DOHH2 (cell line): Measurements from ENCODE around the gene SPINDOC.

Experiments used
- H3F3A ChIP-seq: fragments of 200-600 bp; sonication (generic), shearing (Covaris generic); 2 replicates; pipeline ENCODE4 v1.6.0; 2016; ENCODE audit warnings: antibody characterized with exemption, mild to moderate bottlenecking; ENCODE audit not compliant: control insufficient read depth, insufficient read depth
- H3K27ac ChIP-seq: fragments of 200-600 bp; sonication (generic); 2 replicates; pipeline ENCODE4 v1.5.1; 2014; ENCODE audit warnings: low read depth, mild to moderate bottlenecking, low read length, moderate library complexity
- H3K27me3 ChIP-seq: fragments of 200-600 bp; sonication (generic); 2 replicates; pipeline ENCODE4 v1.6.1; 2014; ENCODE audit warnings: mild to moderate bottlenecking, low read length, mixed read lengths; ENCODE audit not compliant: control insufficient read depth
- H3K36me3 ChIP-seq: fragments of 200-600 bp; sonication (generic); 2 replicates; pipeline ENCODE4 v1.6.1; 2014; ENCODE audit warnings: mild to moderate bottlenecking, low read length, moderate library complexity, mixed read lengths; ENCODE audit not compliant: control insufficient read depth
- H3K4me1 ChIP-seq: fragments of 200-600 bp; sonication (generic); 2 replicates; pipeline ENCODE4 v1.6.1; 2014; ENCODE audit warnings: mild to moderate bottlenecking, low read length, mixed read lengths; ENCODE audit not compliant: control insufficient read depth
- H3K4me2 ChIP-seq: fragments of 200-600 bp; sonication (generic); 2 replicates; pipeline ENCODE4 v1.6.0; 2014; ENCODE audit warnings: mild to moderate bottlenecking, low read length, moderate library complexity
- H3K4me3 ChIP-seq: fragments of 200-600 bp; sonication (generic); 2 replicates; pipeline ENCODE4 v1.5.1; 2014; ENCODE audit warnings: mild to moderate bottlenecking, low read length, mixed read lengths
- H3K79me2 ChIP-seq: fragments of 200-600 bp; sonication (generic); 2 replicates; pipeline ENCODE4 v1.6.1; 2014; ENCODE audit warnings: mild to moderate bottlenecking, low read length, mixed read lengths; ENCODE audit not compliant: control insufficient read depth
- H3K9me2 ChIP-seq: fragments of 200-600 bp; sonication (generic); replicated peaks from 2 replicates; pipeline ENCODE4 v1.6.1; 2014; ENCODE audit warnings: mild to moderate bottlenecking, low read length, mixed read lengths; ENCODE audit not compliant: control insufficient read depth
- H3K9me3 ChIP-seq: fragments of 200-600 bp; sonication (generic); 2 replicates; pipeline ENCODE4 v1.6.1; 2014; ENCODE audit warnings: antibody characterized with exemption, low read length, mixed read lengths; ENCODE audit not compliant: control insufficient read depth, insufficient read depth
- H4K20me1 ChIP-seq: fragments of 200-600 bp; sonication (generic); 2 replicates; pipeline ENCODE4 v1.6.0; 2014; ENCODE audit warnings: low read depth, mild to moderate bottlenecking, antibody characterized with exemption, low read length, moderate library complexity; ENCODE audit not compliant: control insufficient read depth, insufficient read depth
- CTCF ChIP-seq: fragments of 200-600 bp; sonication (generic); IDR thresholded peaks from one replicate; pipeline ENCODE4 v1.5.1; 2014; ENCODE audit warnings: antibody characterized with exemption, mild to moderate bottlenecking, low read depth, low read length; ENCODE audit not compliant: poor library complexity, severe bottlenecking
- EZH2phosphoT487 ChIP-seq: fragments of 200-600 bp; sonication (generic); IDR thresholded peaks from 2 replicates; pipeline ENCODE4 v1.6.1; 2017; ENCODE audit warnings: borderline replicate concordance, mild to moderate bottlenecking, antibody characterized with exemption, low read length, moderate library complexity, mixed read lengths

The SPINDOC gene

GRCh38 chr11:63840356-63841060 lies 27.3 kb downstream of the SPINDOC start:
- peak overlapping the region; percentile 88 for H3K4me3 ChIP-seq
- H3K4me1 ChIP-seq = peaks cover 32% of the 10 kb centered on the region
- peaks cover 33% of the 10 kb centered on the region for H4K20me1 ChIP-seq
- H3K36me3 ChIP-seq = peaks cover 64% of the 10 kb centered on the region
- peaks cover 4% of the 10 kb centered on the region for H3F3A ChIP-seq
- no peaks in the 10 kb centered on the region for H3K9me2 ChIP-seq
- TF ChIP-seq EZH2phosphoT487 (no peak), CTCF (no peak)
- peak overlapping the region; percentile 51; the same call in 1 of the 2 replicates for H3K27ac ChIP-seq
- H3K27me3 ChIP-seq = no peaks in the 10 kb centered on the region
- peak overlapping the region; percentile 78 for H3K4me2 ChIP-seq
- H3K9me3 ChIP-seq = no peaks in the 10 kb centered on the region
- H3K79me2 ChIP-seq = peaks cover 71% of the 10 kb centered on the region

DNA sequence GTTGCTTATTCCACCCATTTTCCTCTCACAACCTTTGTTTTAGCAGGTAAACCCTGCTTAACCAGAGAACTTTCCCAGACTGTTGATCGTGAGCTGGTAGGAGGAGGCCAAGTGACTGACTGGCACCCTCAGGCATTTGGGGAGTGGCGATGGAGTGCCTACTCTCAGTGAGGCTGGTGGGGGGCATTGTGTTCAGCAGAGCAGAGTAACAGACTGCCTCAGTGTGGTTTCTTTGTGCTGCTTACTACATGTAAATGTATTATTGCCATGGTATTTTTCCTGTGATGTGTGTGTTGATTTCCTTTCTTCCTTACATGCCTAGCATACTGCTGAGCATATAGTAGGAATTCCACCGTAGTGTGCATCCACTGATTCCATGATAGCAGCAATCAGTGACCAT lies 28.3 kb downstream of the SPINDOC start:
- peaks cover 4% of the 10 kb centered on the region for H3F3A ChIP-seq
- no peak overlapping the region for H3K27ac ChIP-seq
- peaks cover 33% of the 10 kb centered on the region for H4K20me1 ChIP-seq
- no peaks in the 10 kb centered on the region for H3K9me3 ChIP-seq
- H3K79me2 ChIP-seq = peaks cover 81% of the 10 kb centered on the region
- peaks cover 69% of the 10 kb centered on the region for H3K36me3 ChIP-seq
- TF ChIP-seq CTCF = no peak
- TF ChIP-seq EZH2phosphoT487 = no peak
- H3K9me2 ChIP-seq = no peaks in the 10 kb centered on the region
- H3K27me3 ChIP-seq = no peaks in the 10 kb centered on the region
- H3K4me1 ChIP-seq = peaks cover 32% of the 10 kb centered on the region
- peak overlapping the region; percentile 78 for H3K4me2 ChIP-seq
- H3K4me3 ChIP-seq = peak overlapping the region; percentile 88

DNA sequence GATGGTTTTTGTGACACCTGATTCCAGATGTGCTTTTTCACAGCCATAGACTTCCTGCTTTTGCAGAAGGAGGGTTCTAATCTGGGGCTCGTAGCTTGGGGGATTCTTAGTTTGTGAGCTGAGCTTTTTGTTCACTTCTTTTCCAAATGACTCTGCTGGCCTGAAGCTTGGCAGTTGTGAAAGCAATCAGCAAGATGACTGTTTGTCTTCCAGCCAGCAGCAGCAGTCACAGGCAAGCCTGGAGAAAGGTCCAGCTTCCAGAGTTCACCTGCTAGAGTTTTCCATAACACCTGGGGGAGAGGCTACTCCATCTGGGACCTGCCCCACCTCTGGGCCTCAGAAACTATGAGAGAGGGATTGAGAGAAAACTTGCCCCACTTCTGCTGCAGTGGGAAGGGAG lies 29.8 kb downstream of the SPINDOC start:
- no peak overlapping the region for H3K4me3 ChIP-seq
- H3K4me2 ChIP-seq = no peak overlapping the region
- H3K27me3 ChIP-seq = no peaks in the 10 kb centered on the region
- no peaks in the 10 kb centered on the region for H3K9me3 ChIP-seq
- TF ChIP-seq CTCF (no peak), EZH2phosphoT487 (no peak)
- peaks cover 24% of the 10 kb centered on the region for H3K4me1 ChIP-seq
- H3K9me2 ChIP-seq = no peaks in the 10 kb centered on the region
- peaks cover 2% of the 10 kb centered on the region for H3F3A ChIP-seq
- peaks cover 68% of the 10 kb centered on the region for H3K36me3 ChIP-seq
- no peak overlapping the region for H3K27ac ChIP-seq
- H3K79me2 ChIP-seq = peaks cover 91% of the 10 kb centered on the region
- H4K20me1 ChIP-seq = peaks cover 33% of the 10 kb centered on the region
